PC-3 (cell line): ENCODE data around the gene PSME4. TPM values are rescaled to one million over a fixed set of nuclear protein-coding genes. Genes with fewer than 3 reads are reported as not detected.

Experiments
- ATAC-seq: fragments of 200-7000 bp; cut with Tn5 transposase; 2 replicates; pipeline ENCODE4 v1.9.1; 2020; ENCODE audit warnings: mild to moderate bottlenecking, moderate library complexity
- BruUV-seq: library from RNA; stranded (reverse); fragments of 400-500 nt; replicated peaks from 2 replicates; lab custom pipeline; 2021; lab: Mats Ljungman, UMichigan
- CTCF ChIA-PET: fragments of 300-600 bp; sonication (Branson Sonifier 250); formaldehyde crosslinking; loops from one replicate; lab custom pipeline; 2022; ENCODE audit warnings: antibody characterized with exemption; lab: Charles Lee
- POLR2A ChIA-PET: fragments of 300-600 bp; sonication (Branson Sonifier 250); formaldehyde crosslinking; loops from one replicate; lab custom pipeline; 2022; ENCODE audit warnings: antibody characterized with exemption; ENCODE audit not compliant: unreplicated experiment; lab: Charles Lee
- DNase-seq: peaks from one replicate; pipeline ENCODE4 v3.0.0-alpha.2; 2015
- H2AFZ ChIP-seq: fragments of 300-600 bp; sonication (generic); 2 replicates; pipeline ENCODE4 v1.6.0; 2016; ENCODE audit warnings: antibody characterized with exemption, low read length
- H3F3A ChIP-seq: fragments of 300-600 bp; sonication (generic); one replicate; pipeline ENCODE4 v1.6.0; 2017; ENCODE audit warnings: antibody characterized with exemption, low read length, control low read depth, mild to moderate bottlenecking; ENCODE audit not compliant: unreplicated experiment
- H3K27ac ChIP-seq: fragments of 300-600 bp; sonication (generic); 2 replicates; pipeline ENCODE4 v1.5.1; 2016; ENCODE audit warnings: mild to moderate bottlenecking, low read length
- H3K27me3 ChIP-seq: fragments of 300-600 bp; sonication (generic); 2 replicates; pipeline ENCODE4 v1.6.1; 2016; ENCODE audit warnings: low read length, mixed read lengths
- H3K36me3 ChIP-seq: fragments of 300-600 bp; sonication (generic); 2 replicates; pipeline ENCODE4 v1.6.1; 2016; ENCODE audit warnings: low read depth, mixed run types, low read length, mixed read lengths
- H3K4me1 ChIP-seq: fragments of 300-600 bp; sonication (generic); 2 replicates; pipeline ENCODE4 v1.5.1; 2016; ENCODE audit warnings: low read length; ENCODE audit not compliant: insufficient read depth
- H3K4me2 ChIP-seq: fragments of 300-600 bp; sonication (generic); 2 replicates; pipeline ENCODE4 v1.6.0; 2016; ENCODE audit warnings: low read length
- H3K4me3 ChIP-seq: fragments of 300-600 bp; sonication (generic); 2 replicates; pipeline ENCODE4 v1.5.1; 2016; ENCODE audit warnings: mild to moderate bottlenecking, low read length, mixed read lengths
- H3K79me2 ChIP-seq: fragments of 300-600 bp; sonication (generic); 2 replicates; pipeline ENCODE4 v1.6.1; 2017; ENCODE audit warnings: low read length, mixed read lengths
- H3K9ac ChIP-seq: fragments of 300-600 bp; sonication (generic); 2 replicates; pipeline ENCODE4 v1.6.0; 2016; ENCODE audit warnings: mild to moderate bottlenecking, low read length
- H3K9me2 ChIP-seq: fragments of 300-600 bp; sonication (generic); replicated peaks from 2 replicates; pipeline ENCODE4 v1.6.1; 2016; ENCODE audit warnings: mixed run types, low read length, mixed read lengths
- H3K9me3 ChIP-seq: fragments of 300-600 bp; sonication (generic); 2 replicates; pipeline ENCODE4 v1.6.1; 2016; ENCODE audit warnings: low read length, mixed read lengths
- H4K20me1 ChIP-seq: fragments of 300-600 bp; sonication (generic); 2 replicates; pipeline ENCODE4 v1.6.1; 2016; ENCODE audit warnings: low read length, mixed read lengths
- CTCF ChIP-seq: fragments of 300-600 bp; sonication (generic); conservative IDR thresholded peaks from 2 replicates; pipeline ENCODE4 v1.5.1; 2017; ENCODE audit warnings: antibody characterized with exemption, low read depth, mild to moderate bottlenecking, low read length
- EZH2 ChIP-seq: fragments of 300-600 bp; sonication (generic); IDR thresholded peaks from one replicate; pipeline ENCODE4 v1.6.1; 2017; ENCODE audit warnings: antibody characterized with exemption, mild to moderate bottlenecking, low read length; ENCODE audit not compliant: unreplicated experiment
- EZH2phosphoT487 ChIP-seq: fragments of 300-600 bp; sonication (generic); IDR thresholded peaks from 2 replicates; pipeline ENCODE4 v1.6.1; 2018; ENCODE audit warnings: mild to moderate bottlenecking, antibody characterized with exemption, low read length, borderline replicate concordance
- intact Hi-C: fragments of 100-400 bp; cut with micrococcal nuclease; formaldehyde crosslinking; loops from 2 replicates; pipeline ENCODE4 v1.9.0; 2023
- microRNA-seq: library from miRNA; unstranded; fragments of <30 nt; microRNA quantifications from one replicate; pipeline ENCODE4 v1.1.0, GENCODE V29; 2020; ENCODE audit not compliant: unreplicated experiment
- total RNA-seq: library from RNA; depleted of rRNA; stranded (reverse); fragments of >200 nt; gene quantifications from 2 replicates; pipeline ENCODE4 v1.2.3, GENCODE V29; 2014; rRNA removed

PSME4 gene
- total RNA-seq, 1 experiment from 2014 or later, result 54.7 TPM

- Histone ChIP-seq H3K9me2 (no peaks in the 10 kb centered on the region), H3K9me3 (no peaks in the 10 kb centered on the region), H3K9ac (no peak overlapping the region), H3K4me2 (no peak overlapping the region), H3K4me1 (no peaks in the 10 kb centered on the region), H2AFZ (no peak overlapping the region), H3F3A (no peaks in the 10 kb centered on the region), H3K79me2 (no peaks in the 10 kb centered on the region), H3K27me3 (no peaks in the 10 kb centered on the region), H4K20me1 (no peaks in the 10 kb centered on the region), H3K27ac (no peak overlapping the region), H3K4me3 (no peak overlapping the region), H3K36me3 (peaks cover 18% of the 10 kb centered on the region)
- BruUV-seq, result TSS peak; percentile 2
- ATAC-seq (no peak), DNase-seq (no peak)
- intact Hi-C loops, result no loop called here
- no peak for TF ChIP-seq EZH2
- TF ChIP-seq CTCF, result no peak
- no peak for TF ChIP-seq EZH2phosphoT487
- CTCF ChIA-PET, result no interaction called here
- POLR2A ChIA-PET, result no interaction called here
Measured at GRCh38 chr2:53819634-53820033, 151.2 kb downstream of the PSME4 start.

GRCh38 chr2:53818854-53819435, 151.8 kb downstream of the PSME4 start:
- H3K9ac ChIP-seq, result no peak overlapping the region
- H4K20me1 ChIP-seq, result no peaks in the 10 kb centered on the region
- ChIA-PET POLR2A (no interaction called here), CTCF (no interaction called here)
- no peak overlapping the region for H2AFZ ChIP-seq
- ATAC-seq (no peak), DNase-seq (no peak)
- no peaks in the 10 kb centered on the region for H3K79me2 ChIP-seq
- H3K9me3 ChIP-seq, result no peaks in the 10 kb centered on the region
- H3K36me3 ChIP-seq, result peaks cover 18% of the 10 kb centered on the region
- H3K9me2 ChIP-seq, result no peaks in the 10 kb centered on the region
- BruUV-seq, result no TSS peak
- H3K27ac ChIP-seq, result no peak overlapping the region
- H3F3A ChIP-seq, result no peaks in the 10 kb centered on the region
- no peak for TF ChIP-seq EZH2phosphoT487
- TF ChIP-seq EZH2, result no peak
- TF ChIP-seq CTCF, result no peak
- no peak overlapping the region for H3K4me3 ChIP-seq
- intact Hi-C loops, result no loop called here
- H3K4me2 ChIP-seq, result no peak overlapping the region
- H3K4me1 ChIP-seq, result no peaks in the 10 kb centered on the region
- no peaks in the 10 kb centered on the region for H3K27me3 ChIP-seq

Small RNAs within 50 kb of the gene (microRNA-seq; reads per million reads assigned to microRNA genes)
- not detected for gene MIR3682

Other genes starting within 250 kb of the PSME4 start
- 16.0 and 17.2 TPM in 2 replicates for gene CHAC2, start 203.2 kb downstream of the PSME4 start, total RNA-seq
- 9.3 and 11.9 TPM in 2 replicates for gene ASB3, start 184.0 kb downstream of the PSME4 start, total RNA-seq
- 56.8 and 97.1 TPM in 2 replicates for gene ERLEC1, start 183.9 kb downstream of the PSME4 start, total RNA-seq
- gene GPR75, start 111.0 kb downstream of the PSME4 start, total RNA-seq, result 1.5 and 2.4 TPM in 2 replicates
- 2.9 and 8.3 TPM in 2 replicates for gene ACYP2, start 144.6 kb upstream of the PSME4 start, total RNA-seq